Measurements from ENCODE around the gene TCF7L1. TPM values are rescaled to one million over a fixed set of nuclear protein-coding genes. Genes with fewer than 3 reads are reported as not detected.

TCF7L1 gene
- total RNA-seq, 4 donors from 2014 or later, result 0.29 to 4.0 (median 1.3) TPM

DNA sequence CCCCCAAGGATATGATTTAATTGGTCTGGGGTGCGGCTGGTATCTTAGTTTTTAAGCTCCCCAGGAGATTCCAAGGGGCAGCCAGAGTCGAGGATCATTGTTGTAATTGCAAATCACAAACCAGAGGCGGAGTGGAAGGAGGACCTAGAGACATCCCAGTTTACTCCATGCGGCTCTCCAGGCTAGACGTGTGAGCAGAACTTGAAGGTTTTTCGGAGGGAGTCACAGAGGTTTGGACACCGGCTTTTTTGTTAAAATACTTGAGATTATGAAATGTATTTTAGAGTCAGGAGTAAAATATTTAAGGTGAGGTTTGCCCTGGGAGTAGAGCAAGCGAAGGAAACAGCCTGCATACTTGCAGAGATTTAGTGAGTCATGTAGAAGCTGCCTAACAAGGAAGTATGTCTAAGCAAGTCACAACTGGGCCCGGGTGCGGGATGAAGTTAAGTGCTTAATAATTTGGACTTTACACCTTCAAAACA is 155.1 kb downstream of the TCF7L1 start:
- peak overlapping the region; percentile 74 to 88 (median 83) for H3K27ac ChIP-seq
- TF ChIP-seq, protein P1, sequence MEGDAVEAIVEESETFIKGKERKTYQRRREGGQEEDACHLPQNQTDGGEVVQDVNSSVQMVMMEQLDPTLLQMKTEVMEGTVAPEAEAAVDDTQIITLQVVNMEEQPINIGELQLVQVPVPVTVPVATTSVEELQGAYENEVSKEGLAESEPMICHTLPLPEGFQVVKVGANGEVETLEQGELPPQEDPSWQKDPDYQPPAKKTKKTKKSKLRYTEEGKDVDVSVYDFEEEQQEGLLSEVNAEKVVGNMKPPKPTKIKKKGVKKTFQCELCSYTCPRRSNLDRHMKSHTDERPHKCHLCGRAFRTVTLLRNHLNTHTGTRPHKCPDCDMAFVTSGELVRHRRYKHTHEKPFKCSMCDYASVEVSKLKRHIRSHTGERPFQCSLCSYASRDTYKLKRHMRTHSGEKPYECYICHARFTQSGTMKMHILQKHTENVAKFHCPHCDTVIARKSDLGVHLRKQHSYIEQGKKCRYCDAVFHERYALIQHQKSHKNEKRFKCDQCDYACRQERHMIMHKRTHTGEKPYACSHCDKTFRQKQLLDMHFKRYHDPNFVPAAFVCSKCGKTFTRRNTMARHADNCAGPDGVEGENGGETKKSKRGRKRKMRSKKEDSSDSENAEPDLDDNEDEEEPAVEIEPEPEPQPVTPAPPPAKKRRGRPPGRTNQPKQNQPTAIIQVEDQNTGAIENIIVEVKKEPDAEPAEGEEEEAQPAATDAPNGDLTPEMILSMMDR (IDR thresholded peaks at IDR 0.05), result no peak
- TF ChIP-seq POLR2A (IDR thresholded peaks at IDR 0.05), result no peak
- peak overlapping the region in 2 of 4 donors; percentile 13 to 14 for H3K4me3 ChIP-seq
- H3K4me1 ChIP-seq, result peaks cover 0 to 64% (median 20%) of the 10 kb centered on the region in 3 donors
- no peaks in the 10 kb centered on the region for H3K9me3 ChIP-seq
- intact Hi-C loops (cut with DNase I), result loop anchor here (5.0 kb wide), 1 partner anchor 156 kb away; the partner anchor contains the start of gene TCF7L1
- no peaks in the 10 kb centered on the region for H3K27me3 ChIP-seq
- WGBS, 2 donors, result 28 to 62% methylated on average over 10 of the region's 10 CpGs
- no peaks in the 10 kb centered on the region for H3K36me3 ChIP-seq
- DNase-seq, result no peak

DNA sequence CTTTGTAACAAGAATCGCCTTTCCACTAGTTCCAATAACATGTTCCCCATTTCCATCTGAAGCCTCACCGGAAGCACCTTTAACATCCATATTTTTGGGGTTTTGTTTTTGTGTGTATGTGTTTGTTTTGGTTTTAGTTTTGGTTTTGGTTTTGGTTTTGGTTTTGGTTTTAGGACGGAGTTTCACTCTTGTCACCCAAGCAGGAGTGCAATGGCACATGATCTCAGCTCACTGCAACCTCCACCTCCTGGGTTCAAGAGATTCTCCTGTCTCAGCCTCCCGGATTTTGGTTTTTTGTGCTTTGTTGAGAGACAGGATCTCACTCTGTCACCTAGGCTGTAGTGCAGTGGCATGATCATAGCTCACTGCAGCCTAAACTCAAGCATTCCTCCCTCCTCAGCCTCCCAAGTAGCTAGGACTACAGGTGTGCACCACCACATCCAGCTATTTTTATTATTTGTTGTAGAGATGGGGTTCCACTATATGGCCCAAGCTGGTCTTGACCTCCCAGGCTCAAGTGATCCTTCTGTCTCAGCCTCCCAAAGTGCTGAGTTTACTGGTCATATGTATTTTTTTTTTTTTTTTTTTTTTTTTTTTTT is 158.3 kb downstream of the TCF7L1 start:
- Histone ChIP-seq H3K27me3 (no peaks in the 10 kb centered on the region), H3K4me1 (peaks cover 0 to 59% (median 13%) of the 10 kb centered on the region in 3 donors), H3K4me3 (peak overlapping the region in 1 of 4 donors; percentile 31), H3K36me3 (no peaks in the 10 kb centered on the region), H3K9me3 (no peaks in the 10 kb centered on the region), H3K27ac (peak overlapping the region; percentile 21 to 63 (median 54))
- no peak for TF ChIP-seq POLR2A (IDR thresholded peaks at IDR 0.05)
- TF ChIP-seq, protein P1 (IDR thresholded peaks at IDR 0.05), result no peak
- intact Hi-C loops (cut with DNase I), result no loop called here
- no peak for DNase-seq
- 38 to 51% methylated on average over 4 of the region's 4 CpGs for WGBS, 2 donors

DNA sequence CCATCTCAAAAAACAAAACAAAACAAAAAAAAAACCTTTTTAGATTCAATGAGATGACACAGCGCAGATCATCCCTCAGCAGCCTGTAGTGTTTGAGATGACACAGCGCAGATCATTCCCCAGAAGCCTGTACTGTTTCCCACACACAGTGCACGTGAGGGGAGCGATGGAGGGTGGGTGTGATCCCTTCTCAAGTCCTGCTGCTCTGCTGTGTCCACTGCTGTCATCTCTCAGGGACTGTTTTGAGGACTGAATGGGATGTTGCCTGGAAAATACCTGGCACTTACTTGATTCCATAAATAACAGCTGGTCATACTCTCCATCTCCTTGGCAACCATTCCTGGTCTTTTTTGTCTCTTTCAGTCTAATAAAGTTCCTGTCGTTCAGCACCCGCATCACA is 168.9 kb downstream of the TCF7L1 start:
- WGBS, 2 donors, result 77 to 92% methylated on average over 6 of the region's 6 CpGs
- TF ChIP-seq, protein P1 (IDR thresholded peaks at IDR 0.05), result no peak
- TF ChIP-seq POLR2A (IDR thresholded peaks at IDR 0.05), result no peak
- no peak overlapping the region for H3K27ac ChIP-seq

DNA sequence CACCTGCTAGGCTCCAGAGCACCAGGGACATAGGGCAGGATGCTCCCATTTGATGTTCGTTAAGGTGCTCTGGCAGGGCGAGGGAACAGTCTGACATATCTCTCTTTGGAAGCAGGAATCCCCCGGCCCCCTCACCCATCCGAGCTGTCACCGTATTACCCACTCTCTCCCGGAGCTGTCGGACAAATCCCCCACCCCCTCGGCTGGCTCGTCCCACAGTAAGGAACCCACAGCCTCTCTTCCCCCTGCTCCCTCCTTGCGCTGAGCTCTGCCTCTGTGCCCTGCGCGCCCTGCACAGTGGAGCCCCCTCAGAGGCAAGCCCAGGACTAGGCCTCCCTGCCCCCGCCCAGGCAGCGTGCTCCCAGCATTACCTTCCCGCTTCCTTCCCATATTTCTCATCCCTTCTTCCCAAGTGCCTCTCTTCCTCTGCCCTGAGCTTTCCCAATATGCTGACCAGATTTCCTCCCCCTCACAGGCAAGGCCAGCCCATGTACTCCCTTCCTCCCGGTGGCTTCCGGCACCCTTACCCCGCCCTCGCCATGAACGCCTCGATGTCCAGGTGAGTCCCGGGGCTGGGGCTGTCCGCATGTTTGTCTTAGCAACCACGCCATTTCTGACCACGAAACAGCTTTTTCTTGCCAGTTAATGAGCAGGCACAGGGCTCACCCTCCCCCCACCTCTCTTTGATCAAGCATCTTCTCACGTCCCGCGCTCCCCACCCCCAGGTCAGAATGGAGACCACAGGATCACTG is 170.8 kb downstream of the TCF7L1 start:
- Histone ChIP-seq H3K4me3 (no peak overlapping the region), H3K27ac (no peak overlapping the region), H3K27me3 (no peaks in the 10 kb centered on the region), H3K36me3 (peaks cover 0 to 61% (median 8%) of the 10 kb centered on the region in 3 donors), H3K4me1 (peaks cover 6 to 19% (median 6%) of the 10 kb centered on the region in 3 donors), H3K9me3 (no peaks in the 10 kb centered on the region)
- TF ChIP-seq, protein P1 (IDR thresholded peaks at IDR 0.05), result no peak
- TF ChIP-seq POLR2A (IDR thresholded peaks at IDR 0.05), result no peak
- DNase-seq, result no peak
- 85 to 90% methylated on average over 23 to 25 of the region's 28 CpGs for WGBS, 2 donors
- intact Hi-C loops (cut with DNase I), result loop anchor here (5.0 kb wide), 1 partner anchor 242 kb away; no protein-coding TSS in a partner anchor

More for the DNA sequence above, 168.9 kb downstream of the TCF7L1 start:
- peaks cover 0 to 53% (median 8%) of the 10 kb centered on the region in 3 donors for H3K36me3 ChIP-seq
- no peaks in the 10 kb centered on the region for H3K9me3 ChIP-seq
- intact Hi-C loops (cut with DNase I), result loop anchor here (5.0 kb wide), 1 partner anchor 240 kb away; no protein-coding TSS in a partner anchor
- no peak overlapping the region for H3K4me3 ChIP-seq
- H3K4me1 ChIP-seq, result peaks cover 0 to 8% (median 0%) of the 10 kb centered on the region in 3 donors
- no peak for DNase-seq
- H3K27me3 ChIP-seq, result no peaks in the 10 kb centered on the region

DNA sequence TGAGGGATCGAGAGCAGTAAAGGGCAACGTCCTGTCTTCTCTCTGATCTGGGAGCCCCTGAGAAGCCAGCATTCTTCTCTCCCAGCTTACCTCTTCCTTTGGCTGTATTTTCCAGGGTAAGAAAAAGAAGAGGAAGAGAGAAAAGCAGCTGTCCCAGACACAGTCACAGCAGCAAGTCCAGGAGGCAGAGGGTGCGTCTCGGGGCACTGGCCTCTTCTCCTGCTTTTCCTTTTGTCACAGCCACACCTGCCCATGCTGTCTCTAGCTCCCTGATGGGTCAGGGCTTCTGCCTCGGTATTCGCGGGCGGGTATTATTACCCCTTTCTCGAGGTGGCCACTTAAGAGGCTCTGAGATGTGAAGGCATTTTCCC is 174.3 kb downstream of the TCF7L1 start:
- no peak for DNase-seq
- H3K27ac ChIP-seq, result peak overlapping the region in 2 of 4 donors; percentile 6 to 18
- H3K9me3 ChIP-seq, result no peaks in the 10 kb centered on the region
- H3K27me3 ChIP-seq, result no peaks in the 10 kb centered on the region
- no peak overlapping the region for H3K4me3 ChIP-seq
- WGBS, 2 donors, result 81 to 84% methylated on average over 7 to 9 of the region's 9 CpGs
- peaks cover 10 to 32% (median 13%) of the 10 kb centered on the region in 3 donors for H3K4me1 ChIP-seq
- H3K36me3 ChIP-seq, result peaks cover 0 to 54% (median 8%) of the 10 kb centered on the region in 3 donors
- TF ChIP-seq POLR2A (IDR thresholded peaks at IDR 0.05), result no peak
- TF ChIP-seq, protein P1 (IDR thresholded peaks at IDR 0.05), result no peak
- intact Hi-C loops (cut with DNase I), result no loop called here

All from esophagus squamous epithelium (tissue), 5 donors.